ENCODE results near the gene CAPN12. TPM values are rescaled to one million over a fixed set of nuclear protein-coding genes. Genes with fewer than 3 reads are reported as not detected.

Gene CAPN12
- polyA plus RNA-seq, 1 donor (not counting 4 experiments of a cell fraction or from before 2014, with no cell fraction given), result 5.6 TPM

- H3K4me1 ChIP-seq (ENCODE audit: control insufficient read depth, extremely low read depth, insufficient read depth, low read length), result peaks cover 46% of the 10 kb centered on the region
- peak overlapping the region; percentile 82 for H3K9ac ChIP-seq (ENCODE audit: control insufficient read depth, extremely low read depth, insufficient read depth, low read length)
- no peak for DNase-seq (ENCODE audit: low read depth, low spot score)
- no peak overlapping the region for H2AFZ ChIP-seq (ENCODE audit: control insufficient read depth, low read length)
- peaks cover 55 to 81% of the 10 kb centered on the region in 2 experiments for H3K36me3 ChIP-seq (ENCODE audit: control insufficient read depth in 2 of 2, extremely low read depth in 1 of 2, insufficient read depth in 2 of 2, low read length in 2 of 2)
- H3K79me2 ChIP-seq (ENCODE audit: control insufficient read depth, insufficient read depth, low read length), result peaks cover 98% of the 10 kb centered on the region
- no peaks in the 10 kb centered on the region for H3K9me3 ChIP-seq (ENCODE audit: control insufficient read depth, low read depth, low read length)
- no peak for TF ChIP-seq CTCF (optimal IDR thresholded peaks at IDR 0.05 in 1 of 3, IDR thresholded peaks at IDR 0.05 in 1 of 3, conservative IDR thresholded peaks at IDR 0.05 in 1 of 3; ENCODE audit: extremely low read depth in 1 of 3, insufficient read depth in 2 of 3, low read length in 3 of 3)
- TF ChIP-seq EZH2 (IDR thresholded peaks at IDR 0.05; ENCODE audit: low read length), result no peak
- no peak for FAIRE-seq
- H3K4me3 ChIP-seq (ENCODE audit: control insufficient read depth in 2 of 3, extremely low read depth in 1 of 3, insufficient read depth in 2 of 3, low read depth in 1 of 3, low read length in 3 of 3), result no peak overlapping the region
- H3K4me2 ChIP-seq (ENCODE audit: control insufficient read depth, extremely low read depth, insufficient read depth, low read depth, low read length), result no peak overlapping the region
- dilution Hi-C loops (cut with MboI; ENCODE audit: extremely low pct_ligation_motif_present, low sequenced_read_pairs), result no loop called here
- peak overlapping the region; percentile 100 for H3K27ac ChIP-seq (ENCODE audit: control insufficient read depth, insufficient read depth, low read length)
- peaks cover 6% of the 10 kb centered on the region for H4K20me1 ChIP-seq (ENCODE audit: control insufficient read depth, extremely low read depth, insufficient read depth, low read length)
- no peaks in the 10 kb centered on the region for H3K27me3 ChIP-seq (ENCODE audit: control insufficient read depth, extremely low read depth, insufficient read depth, low read length)
- no peaks in the 10 kb centered on the region for H3K9me1 ChIP-seq (ENCODE audit: control insufficient read depth, extremely low read depth, insufficient read depth, low read length)
These were observed 44.5 kb downstream of the CAPN12 start for GRCh38 chr19:38699647-38700349.

- Histone ChIP-seq H3K36me3 (ENCODE audit: control insufficient read depth in 2 of 2, extremely low read depth in 1 of 2, insufficient read depth in 2 of 2, low read length in 2 of 2) (peaks cover 48 to 77% of the 10 kb centered on the region in 2 experiments), H3K27ac (ENCODE audit: control insufficient read depth, insufficient read depth, low read length) (peak overlapping the region; percentile 100), H3K9ac (ENCODE audit: control insufficient read depth, extremely low read depth, insufficient read depth, low read length) (peak overlapping the region; percentile 82), H3K79me2 (ENCODE audit: control insufficient read depth, insufficient read depth, low read length) (peaks cover 98% of the 10 kb centered on the region), H4K20me1 (ENCODE audit: control insufficient read depth, extremely low read depth, insufficient read depth, low read length) (peaks cover 6% of the 10 kb centered on the region), H3K9me3 (ENCODE audit: control insufficient read depth, low read depth, low read length) (no peaks in the 10 kb centered on the region), H3K4me1 (ENCODE audit: control insufficient read depth, extremely low read depth, insufficient read depth, low read length) (peaks cover 54% of the 10 kb centered on the region), H3K4me2 (ENCODE audit: control insufficient read depth, extremely low read depth, insufficient read depth, low read depth, low read length) (peak overlapping the region; percentile 37), H3K27me3 (ENCODE audit: control insufficient read depth, extremely low read depth, insufficient read depth, low read length) (no peaks in the 10 kb centered on the region), H3K4me3 (ENCODE audit: control insufficient read depth in 2 of 3, extremely low read depth in 1 of 3, insufficient read depth in 2 of 3, low read depth in 1 of 3, low read length in 3 of 3) (peak overlapping the region in 1 of 3 experiments; percentile 3), H2AFZ (ENCODE audit: control insufficient read depth, low read length) (no peak overlapping the region), H3K9me1 (ENCODE audit: control insufficient read depth, extremely low read depth, insufficient read depth, low read length) (no peaks in the 10 kb centered on the region)
- peak in 1 of 3 experiments; percentile 25 for TF ChIP-seq CTCF (optimal IDR thresholded peaks at IDR 0.05 in 1 of 3, IDR thresholded peaks at IDR 0.05 in 1 of 3, conservative IDR thresholded peaks at IDR 0.05 in 1 of 3; ENCODE audit: extremely low read depth in 1 of 3, insufficient read depth in 2 of 3, low read length in 3 of 3)
- no peak for TF ChIP-seq EZH2 (IDR thresholded peaks at IDR 0.05; ENCODE audit: low read length)
- DNase-seq (ENCODE audit: low read depth, low spot score) (peak; percentile 71), FAIRE-seq (peak; percentile 88)
- dilution Hi-C loops (cut with MboI; ENCODE audit: extremely low pct_ligation_motif_present, low sequenced_read_pairs), result no loop called here
These were observed 45.3 kb downstream of the CAPN12 start for GRCh38 chr19:38699027-38699346.
